ENCODE measurements around the gene ENOSF1. TPM values are rescaled to one million over a fixed set of nuclear protein-coding genes. Genes with fewer than 3 reads are reported as not detected.

ENOSF1 gene
- total RNA-seq, 1 donor, result 49.5 TPM

Other genes starting within 250 kb of the ENOSF1 start
- 63.9 and 109 TPM in 2 replicates for gene COLEC12, start 211.9 kb downstream of the ENOSF1 start, total RNA-seq (ENCODE audit: low replicate concordance)
- gene CETN1, start 132.2 kb downstream of the ENOSF1 start, total RNA-seq (ENCODE audit: low replicate concordance), result not detected in 2 replicates
- 0.27 TPM in 1 of 2 replicates, not detected in the other for gene CLUL1, start 115.6 kb downstream of the ENOSF1 start, total RNA-seq (ENCODE audit: low replicate concordance)
- 1.1 and 25.7 TPM in 2 replicates for gene TYMS, start 55.0 kb downstream of the ENOSF1 start, total RNA-seq (ENCODE audit: low replicate concordance)
- gene YES1, start 99.6 kb upstream of the ENOSF1 start, total RNA-seq (ENCODE audit: low replicate concordance), result 43.1 and 156 TPM in 2 replicates
- gene ADCYAP1, start 192.2 kb upstream of the ENOSF1 start, total RNA-seq (ENCODE audit: low replicate concordance), result 0.16 and 0.72 TPM in 2 replicates